Stimulated activated CD8-positive, alpha-beta memory T cell treated with anti-CD3 and anti-CD28 coated beads, Interleukin-4, amount 100 ng/mL, for 24 hours (primary cell): ENCODE measurements around the gene DNAH8.

Experiments
- DNase-seq: peaks from one replicate; pipeline ENCODE4 v3.0.0-alpha.2; 2020; ENCODE audit warnings: low read depth

Gene DNAH8

GRCh38 chr6:39075807-39076622 lies 360.9 kb downstream of the DNAH8 start:
- DNase-seq: no peak

- DNase-seq: no peak
These were observed 361.8 kb downstream of the DNAH8 start for GRCh38 chr6:39076623-39077535.

- DNase-seq: no peak
These were observed 362.9 kb downstream of the DNAH8 start for GRCh38 chr6:39077882-39078594.

- DNase-seq: no peak
These were observed 363.6 kb downstream of the DNAH8 start for GRCh38 chr6:39078695-39079094.

GRCh38 chr6:39079197-39080125 lies 364.4 kb downstream of the DNAH8 start:
- DNase-seq: no peak
